Measurements from ENCODE around the gene SNED1. TPM values are rescaled to one million over a fixed set of nuclear protein-coding genes. Genes with fewer than 3 reads are reported as not detected.

The SNED1 gene
- total RNA-seq, 2 experiments from 2014 or later = 0.91 to 1.0 TPM

GRCh38 chr2:240991378-240992263 is 6.8 kb upstream of the SNED1 start:
- H3K4me3 Mint-ChIP-seq = no peak overlapping the region
- no peaks in the 10 kb centered on the region for H3K27me3 Mint-ChIP-seq

GRCh38 chr2:240992572-240993291 is 5.7 kb upstream of the SNED1 start:
- peaks cover 7% of the 10 kb centered on the region for H3K4me1 Mint-ChIP-seq

More at GRCh38 chr2:240991378-240992263, 6.8 kb upstream of the SNED1 start:
- no peaks in the 10 kb centered on the region for H3K9me3 Mint-ChIP-seq
- peaks cover 3% of the 10 kb centered on the region for H3K4me1 Mint-ChIP-seq
- no peak overlapping the region for H3K27ac Mint-ChIP-seq
- no peaks in the 10 kb centered on the region for H3K36me3 Mint-ChIP-seq
- DNase-seq = no peak

DNA sequence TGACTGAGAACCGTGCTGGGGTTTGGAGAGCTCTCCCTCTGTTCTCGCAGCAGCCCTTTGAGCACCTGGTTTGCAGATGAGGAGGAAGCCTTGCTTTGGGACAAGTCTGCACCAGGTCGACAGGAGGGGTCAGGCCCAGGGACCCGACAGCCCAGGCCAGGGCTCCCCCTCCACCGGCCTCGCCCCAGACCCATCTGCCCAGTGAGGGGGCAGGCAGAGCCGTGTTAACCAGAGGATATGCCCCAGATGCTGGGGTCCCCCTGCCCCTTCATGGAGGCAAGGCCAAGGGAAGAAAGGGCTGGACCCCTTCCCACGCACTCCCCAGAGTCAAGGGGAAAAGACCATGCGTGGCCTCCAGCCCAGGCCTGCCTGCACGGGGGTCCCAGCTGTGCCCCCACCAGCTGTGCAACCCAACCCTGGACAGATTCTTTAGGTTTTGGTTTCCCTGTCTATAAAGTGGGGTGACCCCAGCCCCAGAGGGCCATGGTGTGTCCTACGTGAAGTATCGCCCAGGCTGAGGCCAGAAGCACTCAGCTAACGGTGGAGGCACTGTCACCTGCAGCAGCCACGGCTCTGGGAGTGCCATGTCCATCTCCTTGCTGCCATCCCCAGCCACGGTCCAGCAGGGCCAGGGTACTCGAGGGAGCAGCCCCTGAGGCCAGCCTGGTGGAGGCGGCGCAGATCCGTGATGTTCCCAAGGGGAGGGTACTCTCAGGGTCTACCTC is 4.8 kb upstream of the SNED1 start:
- H3K9me3 Mint-ChIP-seq = no peaks in the 10 kb centered on the region
- no peak for DNase-seq
- no peaks in the 10 kb centered on the region for H3K36me3 Mint-ChIP-seq
- no peaks in the 10 kb centered on the region for H3K27me3 Mint-ChIP-seq
- H3K4me3 Mint-ChIP-seq = no peak overlapping the region
- H3K4me1 Mint-ChIP-seq = peaks cover 7% of the 10 kb centered on the region
- H3K27ac Mint-ChIP-seq = no peak overlapping the region

More at GRCh38 chr2:240992572-240993291, 5.7 kb upstream of the SNED1 start:
- Mint-ChIP-seq H3K36me3 (no peaks in the 10 kb centered on the region), H3K27me3 (no peaks in the 10 kb centered on the region), H3K27ac (no peak overlapping the region), H3K9me3 (no peaks in the 10 kb centered on the region), H3K4me3 (no peak overlapping the region)
- DNase-seq = peak; percentile 36

GRCh38 chr2:240994171-240994896 is 4.1 kb upstream of the SNED1 start:
- no peak for DNase-seq
- H3K27ac Mint-ChIP-seq = no peak overlapping the region
- H3K27me3 Mint-ChIP-seq = no peaks in the 10 kb centered on the region
- peaks cover 7% of the 10 kb centered on the region for H3K4me1 Mint-ChIP-seq
- no peaks in the 10 kb centered on the region for H3K36me3 Mint-ChIP-seq
- H3K9me3 Mint-ChIP-seq = no peaks in the 10 kb centered on the region
- H3K4me3 Mint-ChIP-seq = no peak overlapping the region

GRCh38 chr2:240995041-240996021 is 3.1 kb upstream of the SNED1 start:
- H3K27ac Mint-ChIP-seq = no peak overlapping the region
- no peak for DNase-seq
- no peak overlapping the region for H3K4me3 Mint-ChIP-seq
- no peaks in the 10 kb centered on the region for H3K9me3 Mint-ChIP-seq
- no peaks in the 10 kb centered on the region for H3K36me3 Mint-ChIP-seq
- peaks cover 12% of the 10 kb centered on the region for H3K4me1 Mint-ChIP-seq
- peaks cover 8% of the 10 kb centered on the region for H3K27me3 Mint-ChIP-seq

DNA sequence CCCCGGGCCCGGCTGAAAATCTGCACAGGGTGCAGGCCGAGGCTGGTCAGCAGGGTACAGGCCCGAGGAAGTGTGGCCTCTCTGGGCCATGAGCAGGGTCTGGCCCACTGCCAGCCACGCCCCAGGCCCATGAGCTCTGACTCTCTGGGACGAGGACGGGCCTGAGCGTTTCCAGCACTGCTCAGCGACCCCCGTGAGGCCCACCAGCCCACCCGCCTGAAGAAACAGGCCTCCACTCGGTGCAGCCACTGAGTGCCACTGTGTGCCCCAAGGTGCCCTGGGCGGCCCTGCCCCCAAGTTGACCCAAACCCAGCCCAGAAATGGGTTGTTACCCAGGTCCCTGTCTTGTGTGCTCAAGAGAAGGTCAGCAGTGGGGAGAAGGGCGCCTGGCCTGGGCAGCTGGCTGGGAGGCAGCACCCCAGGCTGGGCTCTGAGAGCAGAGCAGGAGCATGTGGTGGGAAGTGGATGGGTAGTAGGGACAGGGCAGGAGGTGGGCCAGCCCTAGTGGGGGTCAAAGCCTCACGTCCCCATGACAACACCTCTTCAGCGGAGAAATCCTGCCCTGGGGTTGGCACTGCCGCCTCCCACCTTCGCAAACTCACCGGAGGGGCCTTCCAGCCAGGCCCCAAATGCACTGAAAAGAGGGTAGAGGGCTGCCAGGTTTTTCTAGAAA is 2.1 kb upstream of the SNED1 start:
- no peaks in the 10 kb centered on the region for H3K36me3 Mint-ChIP-seq
- peaks cover 8% of the 10 kb centered on the region for H3K27me3 Mint-ChIP-seq
- no peak for DNase-seq
- no peak overlapping the region for H3K4me3 Mint-ChIP-seq
- H3K27ac Mint-ChIP-seq = no peak overlapping the region
- no peaks in the 10 kb centered on the region for H3K9me3 Mint-ChIP-seq
- peaks cover 17% of the 10 kb centered on the region for H3K4me1 Mint-ChIP-seq

- Mint-ChIP-seq H3K4me3 (no peak overlapping the region), H3K27me3 (peaks cover 8% of the 10 kb centered on the region), H3K27ac (no peak overlapping the region), H3K4me1 (peaks cover 17% of the 10 kb centered on the region), H3K36me3 (no peaks in the 10 kb centered on the region), H3K9me3 (no peaks in the 10 kb centered on the region)
- no peak for DNase-seq
Measured at GRCh38 chr2:240996834-240997140, 1.6 kb upstream of the SNED1 start.

DNA sequence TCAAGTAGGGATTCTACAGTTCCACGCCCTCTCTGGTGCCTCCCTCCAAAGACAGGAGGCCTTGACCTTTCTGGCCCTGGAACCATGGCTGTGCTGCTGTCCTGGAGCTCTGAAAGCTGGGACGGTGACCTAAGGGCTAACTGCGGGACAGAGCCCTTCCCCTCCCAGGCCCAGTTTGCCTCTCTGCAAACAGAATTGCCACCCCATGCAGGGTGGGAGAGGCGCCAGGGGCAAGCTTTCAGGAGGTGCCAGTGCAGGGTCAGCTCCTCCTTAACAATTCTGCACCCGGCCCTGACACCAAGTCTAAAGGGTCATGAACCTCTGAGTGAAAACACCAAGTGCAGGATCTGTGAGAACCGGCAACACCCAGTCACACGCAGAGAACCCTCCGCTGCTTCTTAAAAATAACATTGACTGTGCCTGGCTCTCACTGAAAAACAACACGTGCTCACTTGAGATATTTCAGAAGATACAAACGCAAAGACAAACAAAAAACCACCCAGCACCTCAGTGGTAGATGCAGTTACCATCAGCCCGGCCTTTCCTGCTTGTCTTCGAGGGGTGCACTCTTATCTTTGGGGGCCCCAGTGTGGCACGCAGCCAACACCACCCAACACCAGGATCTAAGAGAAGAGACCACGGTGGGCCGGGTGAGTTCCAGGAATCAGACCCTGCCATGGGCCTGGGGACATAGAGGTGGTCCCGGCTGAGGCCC is 1.1 kb upstream of the SNED1 start:
- H3K4me1 Mint-ChIP-seq = peaks cover 19% of the 10 kb centered on the region
- H3K27me3 Mint-ChIP-seq = peaks cover 8% of the 10 kb centered on the region
- H3K27ac Mint-ChIP-seq = peak overlapping the region; percentile 23
- no peaks in the 10 kb centered on the region for H3K9me3 Mint-ChIP-seq
- H3K36me3 Mint-ChIP-seq = peaks cover under 1% of the 10 kb centered on the region
- H3K4me3 Mint-ChIP-seq = no peak overlapping the region
- no peak for DNase-seq

DNA sequence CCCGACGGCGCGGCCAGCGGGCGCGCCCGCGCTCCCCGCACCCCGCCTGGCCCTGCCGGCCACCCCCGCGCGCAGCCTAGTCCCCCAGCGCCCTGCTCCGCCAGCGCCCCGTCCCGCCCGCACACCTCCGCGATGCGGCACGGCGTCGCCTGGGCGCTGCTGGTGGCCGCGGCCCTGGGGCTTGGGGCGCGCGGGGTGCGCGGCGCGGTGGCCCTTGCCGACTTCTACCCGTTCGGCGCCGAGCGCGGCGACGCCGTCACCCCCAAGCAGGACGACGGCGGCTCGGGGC is 232 bp downstream of the SNED1 start:
- H3K27ac Mint-ChIP-seq = no peak overlapping the region
- peaks cover 8% of the 10 kb centered on the region for H3K27me3 Mint-ChIP-seq
- DNase-seq = no peak
- peaks cover 2% of the 10 kb centered on the region for H3K9me3 Mint-ChIP-seq
- peaks cover 9% of the 10 kb centered on the region for H3K36me3 Mint-ChIP-seq
- H3K4me1 Mint-ChIP-seq = peaks cover 16% of the 10 kb centered on the region
- H3K4me3 Mint-ChIP-seq = peak overlapping the region; percentile 55

GRCh38 chr2:240998995-240999791 is 775 bp downstream of the SNED1 start:
- Mint-ChIP-seq H3K4me1 (peaks cover 16% of the 10 kb centered on the region), H3K36me3 (peaks cover 12% of the 10 kb centered on the region), H3K27me3 (peaks cover 8% of the 10 kb centered on the region), H3K4me3 (peak overlapping the region; percentile 55), H3K9me3 (peaks cover 7% of the 10 kb centered on the region), H3K27ac (no peak overlapping the region)
- DNase-seq = no peak

- peaks cover 16% of the 10 kb centered on the region for H3K4me1 Mint-ChIP-seq
- no peak overlapping the region for H3K27ac Mint-ChIP-seq
- peaks cover 8% of the 10 kb centered on the region for H3K27me3 Mint-ChIP-seq
- H3K36me3 Mint-ChIP-seq = peaks cover 12% of the 10 kb centered on the region
- no peak for DNase-seq
- peak overlapping the region; percentile 35 for H3K4me3 Mint-ChIP-seq
- peaks cover 7% of the 10 kb centered on the region for H3K9me3 Mint-ChIP-seq
Measured at GRCh38 chr2:240999873-241000541, 1.6 kb downstream of the SNED1 start.

DNA sequence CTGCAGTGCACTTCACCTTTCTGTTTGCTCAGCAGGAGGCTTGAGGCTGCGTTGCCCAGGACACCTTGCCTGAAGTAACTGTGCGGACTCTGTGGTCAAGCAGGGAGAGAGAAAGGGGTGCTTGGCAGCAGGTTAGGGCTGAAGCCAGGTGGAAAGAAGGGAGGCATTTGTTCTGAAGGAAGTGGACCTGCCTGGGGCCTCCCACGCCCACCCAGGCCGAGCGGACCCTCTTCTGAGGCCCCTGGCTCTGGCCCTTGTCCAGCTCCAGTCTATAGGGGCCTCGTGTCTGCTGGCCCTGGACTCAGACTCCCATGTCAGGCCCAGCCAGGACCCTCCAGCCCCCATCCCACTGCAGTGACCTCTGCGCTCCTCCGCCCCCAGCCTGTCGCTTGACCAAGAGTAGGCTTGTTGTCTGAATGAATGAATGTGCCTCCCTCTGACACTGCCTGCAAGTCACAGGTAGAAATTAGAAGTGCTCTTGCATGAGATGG is 2.5 kb downstream of the SNED1 start:
- Mint-ChIP-seq H3K4me1 (peaks cover 16% of the 10 kb centered on the region), H3K27ac (no peak overlapping the region), H3K4me3 (no peak overlapping the region), H3K27me3 (peaks cover 8% of the 10 kb centered on the region), H3K9me3 (peaks cover 14% of the 10 kb centered on the region), H3K36me3 (peaks cover 20% of the 10 kb centered on the region)
- DNase-seq = no peak
